ENCODE measurements around the gene ABR. TPM values are rescaled to one million over a fixed set of nuclear protein-coding genes. Genes with fewer than 3 reads are reported as not detected.

Gene ABR
- total and polyA plus RNA-seq, 2 of the 13 experiments (the other 11 are each of a cell fraction or from before 2014, with no cell fraction given), result 12.4 to 40.4 TPM

DNA sequence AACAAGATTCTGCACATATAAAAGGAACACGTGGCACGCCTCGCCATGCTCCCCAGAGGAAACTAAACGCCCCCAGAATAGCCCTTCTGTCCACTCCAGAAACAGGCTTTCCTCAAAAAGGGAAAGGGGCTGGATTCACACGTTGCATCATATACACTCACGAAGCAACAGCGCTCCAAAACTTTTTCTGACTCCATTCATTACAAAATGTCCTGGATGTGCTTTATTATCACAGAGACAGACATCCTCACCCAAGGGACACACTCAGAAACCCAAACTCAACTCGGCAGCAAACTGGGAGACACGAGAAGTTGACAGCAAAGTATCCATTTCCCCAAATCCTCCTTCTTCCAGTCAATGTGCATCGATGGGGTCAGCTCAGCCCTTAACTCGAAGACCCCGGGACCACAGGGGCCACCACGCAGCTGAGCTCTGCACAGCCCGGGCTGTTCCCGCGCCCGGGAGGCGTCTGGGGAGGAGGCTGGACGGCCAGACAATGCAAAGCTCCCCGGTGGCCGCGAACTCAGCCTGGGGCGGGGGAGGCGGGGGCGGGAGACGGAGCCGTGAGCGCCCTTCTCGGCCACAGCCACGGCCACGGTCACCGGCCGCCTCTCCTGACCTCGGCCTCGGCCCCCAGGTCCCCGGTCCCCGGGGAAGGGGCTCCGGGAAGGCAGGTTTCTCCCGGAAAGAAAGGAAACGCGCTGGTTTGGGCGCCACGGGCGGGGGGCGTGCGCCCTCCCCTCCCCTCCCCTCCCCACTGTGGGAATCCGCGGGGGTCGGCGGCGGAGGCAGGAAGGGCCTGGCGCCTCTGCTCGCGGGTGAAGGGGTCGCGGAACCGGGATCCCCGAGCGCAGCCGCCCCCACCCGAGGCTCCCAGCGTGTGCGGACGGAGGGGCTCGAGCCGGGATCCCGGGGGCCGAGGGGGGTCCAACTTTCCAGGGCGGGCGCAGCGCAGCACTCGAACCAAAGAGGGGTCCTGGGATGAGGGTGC is 201.4 kb downstream of the ABR start (continued):
- TF ChIP-seq, protein P1, sequence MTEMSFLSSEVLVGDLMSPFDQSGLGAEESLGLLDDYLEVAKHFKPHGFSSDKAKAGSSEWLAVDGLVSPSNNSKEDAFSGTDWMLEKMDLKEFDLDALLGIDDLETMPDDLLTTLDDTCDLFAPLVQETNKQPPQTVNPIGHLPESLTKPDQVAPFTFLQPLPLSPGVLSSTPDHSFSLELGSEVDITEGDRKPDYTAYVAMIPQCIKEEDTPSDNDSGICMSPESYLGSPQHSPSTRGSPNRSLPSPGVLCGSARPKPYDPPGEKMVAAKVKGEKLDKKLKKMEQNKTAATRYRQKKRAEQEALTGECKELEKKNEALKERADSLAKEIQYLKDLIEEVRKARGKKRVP (CRISPR knock-in tag; IDR thresholded peaks at IDR 0.05), result peak in 1 of 2 experiments; percentile 45; a peak in 1 of 4 replicates
- TF ChIP-seq, protein P2, sequence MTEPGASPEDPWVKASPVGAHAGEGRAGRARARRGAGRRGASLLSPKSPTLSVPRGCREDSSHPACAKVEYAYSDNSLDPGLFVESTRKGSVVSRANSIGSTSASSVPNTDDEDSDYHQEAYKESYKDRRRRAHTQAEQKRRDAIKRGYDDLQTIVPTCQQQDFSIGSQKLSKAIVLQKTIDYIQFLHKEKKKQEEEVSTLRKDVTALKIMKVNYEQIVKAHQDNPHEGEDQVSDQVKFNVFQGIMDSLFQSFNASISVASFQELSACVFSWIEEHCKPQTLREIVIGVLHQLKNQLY (CRISPR knock-in tag; IDR thresholded peaks at IDR 0.05), result no peak
- no peak for TF ChIP-seq TCF12 (IDR thresholded peaks at IDR 0.05)
- TF ChIP-seq TCF12 (CRISPR knock-in tag; IDR thresholded peaks at IDR 0.05), result 0 out of 2 replicates have a peak, but pooled peaks have one; percentile 27
- no peak for TF ChIP-seq MXI1 (IDR thresholded peaks at IDR 0.05; ENCODE audit: borderline replicate concordance, low read depth, low read length)
- TF ChIP-seq, protein P3, sequence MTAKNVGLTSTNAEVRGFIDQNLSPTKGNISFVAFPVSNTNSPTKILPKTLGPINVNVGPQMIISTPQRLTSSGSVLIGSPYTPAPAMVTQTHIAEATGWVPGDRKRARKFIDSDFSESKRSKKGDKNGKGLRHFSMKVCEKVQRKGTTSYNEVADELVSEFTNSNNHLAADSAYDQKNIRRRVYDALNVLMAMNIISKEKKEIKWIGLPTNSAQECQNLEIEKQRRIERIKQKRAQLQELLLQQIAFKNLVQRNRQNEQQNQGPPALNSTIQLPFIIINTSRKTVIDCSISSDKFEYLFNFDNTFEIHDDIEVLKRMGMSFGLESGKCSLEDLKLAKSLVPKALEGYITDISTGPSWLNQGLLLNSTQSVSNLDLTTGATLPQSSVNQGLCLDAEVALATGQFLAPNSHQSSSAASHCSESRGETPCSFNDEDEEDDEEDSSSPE (CRISPR knock-in tag; IDR thresholded peaks at IDR 0.05), result peak; percentile 40
- no peak for TF ChIP-seq MED13 (CRISPR knock-in tag; IDR thresholded peaks at IDR 0.05)
- no peak for TF ChIP-seq KLF12 (CRISPR knock-in tag; IDR thresholded peaks at IDR 0.05; ENCODE audit: borderline replicate concordance)
- no peak for TF ChIP-seq ZNF530 (CRISPR knock-in tag; IDR thresholded peaks at IDR 0.05; ENCODE audit: low read depth)
- no peak for TF ChIP-seq ZSCAN12 (CRISPR knock-in tag; IDR thresholded peaks at IDR 0.05)
- no peak for TF ChIP-seq MAFG (CRISPR knock-in tag; IDR thresholded peaks at IDR 0.05)
- TF ChIP-seq, protein P4, sequence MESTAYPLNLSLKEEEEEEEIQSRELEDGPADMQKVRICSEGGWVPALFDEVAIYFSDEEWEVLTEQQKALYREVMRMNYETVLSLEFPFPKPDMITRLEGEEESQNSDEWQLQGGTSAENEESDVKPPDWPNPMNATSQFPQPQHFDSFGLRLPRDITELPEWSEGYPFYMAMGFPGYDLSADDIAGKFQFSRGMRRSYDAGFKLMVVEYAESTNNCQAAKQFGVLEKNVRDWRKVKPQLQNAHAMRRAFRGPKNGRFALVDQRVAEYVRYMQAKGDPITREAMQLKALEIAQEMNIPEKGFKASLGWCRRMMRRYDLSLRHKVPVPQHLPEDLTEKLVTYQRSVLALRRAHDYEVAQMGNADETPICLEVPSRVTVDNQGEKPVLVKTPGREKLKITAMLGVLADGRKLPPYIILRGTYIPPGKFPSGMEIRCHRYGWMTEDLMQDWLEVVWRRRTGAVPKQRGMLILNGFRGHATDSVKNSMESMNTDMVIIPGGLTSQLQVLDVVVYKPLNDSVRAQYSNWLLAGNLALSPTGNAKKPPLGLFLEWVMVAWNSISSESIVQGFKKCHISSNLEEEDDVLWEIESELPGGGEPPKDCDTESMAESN (CRISPR knock-in tag; conservative IDR thresholded peaks at IDR 0.05), result 0 out of 2 replicates have a peak, but pooled peaks have one; percentile 29
- TF ChIP-seq ZFP36 (IDR thresholded peaks at IDR 0.05; ENCODE audit: borderline replicate concordance, low read depth, low read length, partially characterized antibody), result no peak
- TF ChIP-seq, protein P5, sequence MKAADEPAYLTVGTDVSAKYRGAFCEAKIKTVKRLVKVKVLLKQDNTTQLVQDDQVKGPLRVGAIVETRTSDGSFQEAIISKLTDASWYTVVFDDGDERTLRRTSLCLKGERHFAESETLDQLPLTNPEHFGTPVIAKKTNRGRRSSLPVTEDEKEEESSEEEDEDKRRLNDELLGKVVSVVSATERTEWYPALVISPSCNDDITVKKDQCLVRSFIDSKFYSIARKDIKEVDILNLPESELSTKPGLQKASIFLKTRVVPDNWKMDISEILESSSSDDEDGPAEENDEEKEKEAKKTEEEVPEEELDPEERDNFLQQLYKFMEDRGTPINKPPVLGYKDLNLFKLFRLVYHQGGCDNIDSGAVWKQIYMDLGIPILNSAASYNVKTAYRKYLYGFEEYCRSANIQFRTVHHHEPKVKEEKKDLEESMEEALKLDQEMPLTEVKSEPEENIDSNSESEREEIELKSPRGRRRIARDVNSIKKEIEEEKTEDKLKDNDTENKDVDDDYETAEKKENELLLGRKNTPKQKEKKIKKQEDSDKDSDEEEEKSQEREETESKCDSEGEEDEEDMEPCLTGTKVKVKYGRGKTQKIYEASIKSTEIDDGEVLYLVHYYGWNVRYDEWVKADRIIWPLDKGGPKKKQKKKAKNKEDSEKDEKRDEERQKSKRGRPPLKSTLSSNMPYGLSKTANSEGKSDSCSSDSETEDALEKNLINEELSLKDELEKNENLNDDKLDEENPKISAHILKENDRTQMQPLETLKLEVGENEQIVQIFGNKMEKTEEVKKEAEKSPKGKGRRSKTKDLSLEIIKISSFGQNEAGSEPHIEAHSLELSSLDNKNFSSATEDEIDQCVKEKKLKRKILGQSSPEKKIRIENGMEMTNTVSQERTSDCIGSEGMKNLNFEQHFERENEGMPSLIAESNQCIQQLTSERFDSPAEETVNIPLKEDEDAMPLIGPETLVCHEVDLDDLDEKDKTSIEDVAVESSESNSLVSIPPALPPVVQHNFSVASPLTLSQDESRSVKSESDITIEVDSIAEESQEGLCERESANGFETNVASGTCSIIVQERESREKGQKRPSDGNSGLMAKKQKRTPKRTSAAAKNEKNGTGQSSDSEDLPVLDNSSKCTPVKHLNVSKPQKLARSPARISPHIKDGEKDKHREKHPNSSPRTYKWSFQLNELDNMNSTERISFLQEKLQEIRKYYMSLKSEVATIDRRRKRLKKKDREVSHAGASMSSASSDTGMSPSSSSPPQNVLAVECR (CRISPR knock-in tag; IDR thresholded peaks at IDR 0.05; ENCODE audit: borderline replicate concordance), result peak; percentile 50; the same call in 1 of the 2 replicates
- TF ChIP-seq ZNF772 (CRISPR knock-in tag; IDR thresholded peaks at IDR 0.05), result no peak; the same call in 1 of the 2 replicates
- no peak for TF ChIP-seq ZFP36L2 (CRISPR knock-in tag; IDR thresholded peaks at IDR 0.05)
- TF ChIP-seq ASH2L (IDR thresholded peaks at IDR 0.05; ENCODE audit: insufficient read length, low read depth, low read length), result peak; percentile 61
